Neural progenitor cell (in vitro differentiated cells): ENCODE results near the gene ZNF418.

Experiments
- CTCF ChIP-seq: fragments of 200-600 bp; sonication (generic); IDR thresholded peaks from 2 replicates; pipeline ENCODE4 v1.5.1; 2017; ENCODE audit warnings: antibody characterized with exemption, mild to moderate bottlenecking
- EZH2phosphoT487 ChIP-seq: fragments of 200-600 bp; sonication (generic); IDR thresholded peaks from 2 replicates; pipeline ENCODE4 v1.6.1; 2017; ENCODE audit warnings: antibody characterized with exemption

- TF ChIP-seq CTCF (no peak), EZH2phosphoT487 (no peak)
These were observed 11.1 kb upstream of the ZNF418 start for GRCh38 chr19:57946316-57946715.
